ENCODE measurements around the gene LHB.
"Not testable (repeated sequence)": the region's sequence is repeated elsewhere in the genome, so short reads cannot be mapped to it uniquely, and the experiment has no call there.

Gene LHB

GRCh38 chr19:49038111-49038510 lies 21.2 kb upstream of the LHB start:
- not testable (repeated sequence) for FAIRE-seq

- FAIRE-seq = not testable (repeated sequence)
Observed at GRCh38 chr19:49036815-49037214, 19.9 kb upstream of the LHB start, which contains the start of gene CGB1. Gene CGB1 (minus strand): TSS chr19:49036895. CDS start chr19:49036711, 184 bp downstream.

GRCh38 chr19:49031642-49032301 lies 14.9 kb upstream of the LHB start, which contains the start of gene CGB2:
Gene CGB2 (plus strand): TSS chr19:49031890. CDS start chr19:49032096, 206 bp downstream.
- FAIRE-seq = not testable (repeated sequence)

- FAIRE-seq = not testable (repeated sequence)
Observed at GRCh38 chr19:49030323-49030722, 13.4 kb upstream of the LHB start.

GRCh38 chr19:49029749-49030148 lies 12.9 kb upstream of the LHB start:
- FAIRE-seq = not testable (repeated sequence)

- FAIRE-seq = not testable (repeated sequence)
Observed at GRCh38 chr19:49028686-49029085, 11.8 kb upstream of the LHB start.

- not testable (repeated sequence) for FAIRE-seq
Observed at GRCh38 chr19:49025599-49025998, 8.7 kb upstream of the LHB start.

GRCh38 chr19:49025088-49025487 lies 8.2 kb upstream of the LHB start:
- FAIRE-seq = not testable (repeated sequence)

GRCh38 chr19:49024233-49024632 lies 7.3 kb upstream of the LHB start, which contains the start of gene CGB3:
Gene CGB3 (minus strand): TSS chr19:49024333. CDS start chr19:49023971, 362 bp downstream.
- FAIRE-seq = not testable (repeated sequence)

- no peak for FAIRE-seq
Observed at GRCh38 chr19:49022116-49022515, 5.2 kb upstream of the LHB start.

GRCh38 chr19:49020931-49021895 lies 4.3 kb upstream of the LHB start:
- FAIRE-seq = no peak

GRCh38 chr19:49020342-49020741 lies 3.5 kb upstream of the LHB start:
- no peak for FAIRE-seq

GRCh38 chr19:49019242-49019932 lies 2.5 kb upstream of the LHB start:
- FAIRE-seq = no peak

- FAIRE-seq = not testable (repeated sequence)
Observed at GRCh38 chr19:49018388-49019241, 1.7 kb upstream of the LHB start.

GRCh38 chr19:49017666-49018351 lies 918 bp upstream of the LHB start:
- no peak for FAIRE-seq

- FAIRE-seq = no peak
Observed at GRCh38 chr19:49016067-49016839, 638 bp downstream of the LHB start.

GRCh38 chr19:49014870-49015255 lies 2.0 kb downstream of the LHB start:
- no peak for FAIRE-seq

- no peak for FAIRE-seq
Observed at GRCh38 chr19:49014123-49014869, 2.6 kb downstream of the LHB start.

- FAIRE-seq = no peak
Observed at GRCh38 chr19:49011194-49011593, 5.7 kb downstream of the LHB start.

- FAIRE-seq = no peak
Observed at GRCh38 chr19:49010453-49010852, 6.4 kb downstream of the LHB start.

Data from endometrium (tissue), 2 donors.